Naive thymus-derived CD8-positive, alpha-beta T cell (primary cell): Measurements from ENCODE around the gene CTIF. TPM values are rescaled to one million over a fixed set of nuclear protein-coding genes. Genes with fewer than 3 reads are reported as not detected.

Experiments
- ATAC-seq, 2 donors: fragments of 150-1000 bp; cut with Tn5 transposase in 1 of 2; sonication (Bioruptor Pico), chemical (Tn5 transposase) in 1 of 2; 1 replicate in 1 of 2; 2 replicates in 1 of 2; pipeline ENCODE4 v1.10.0; 2021; ENCODE audit warnings: mild to moderate bottlenecking in 2 of 2, moderate library complexity in 2 of 2
- POLR2A ChIA-PET: fragments of 350-600 bp; sonication (Branson Sonifier 250); formaldehyde crosslinking; loops from one replicate; lab custom pipeline; 2021; ENCODE audit warnings: antibody characterized with exemption; lab: Charles Lee
- DNase-seq, 10 donors: peaks; one replicate each; pipeline versions ENCODE4 v3.0.0 to v3.0.0-alpha.2; 2020 to 2022
- H3K27ac Mint-ChIP-seq, 10 donors: one replicate each; pipeline ENCODE4 v1.8.0; 2020 to 2022; ENCODE audit warnings: mild to moderate bottlenecking in 10 of 10, mixed read lengths in 10 of 10, moderate library complexity in 4 of 10, inconsistent platforms in 1 of 10
- H3K27me3 Mint-ChIP-seq, 5 donors: one replicate each; pipeline ENCODE4 v1.8.0; 2021 to 2022; ENCODE audit warnings: mixed read lengths in 5 of 5
- H3K36me3 Mint-ChIP-seq, 3 donors: one replicate each; pipeline ENCODE4 v1.8.0; 2020 to 2022; ENCODE audit warnings: mixed read lengths in 3 of 3, mild to moderate bottlenecking in 2 of 3, inconsistent platforms in 1 of 3
- H3K4me1 Mint-ChIP-seq, 4 donors: one replicate each; pipeline ENCODE4 v1.8.0; 2021 to 2022; ENCODE audit warnings: mixed read lengths in 4 of 4
- H3K4me3 Mint-ChIP-seq, 10 donors: one replicate each; pipeline ENCODE4 v1.8.0; 2020 to 2022; ENCODE audit warnings: mild to moderate bottlenecking in 10 of 10, mixed read lengths in 10 of 10, moderate library complexity in 6 of 10, inconsistent platforms in 1 of 10
- H3K9me3 Mint-ChIP-seq, 9 donors: one replicate each; pipeline ENCODE4 v1.8.0; 2020 to 2022; ENCODE audit warnings: mixed read lengths in 9 of 9, mild to moderate bottlenecking in 3 of 9, inconsistent platforms in 1 of 9, moderate library complexity in 1 of 9
- polyA plus RNA-seq, 3 donors: library from polyadenylated mRNA; unstranded; fragments of 300-500 nt; fragmentation: Illumina TruSeq; gene quantifications; one replicate each; pipeline ENCODE4 v1.2.3, GENCODE V29; 2021
- total RNA-seq, 8 experiments: library from RNA in 2 of 8; stranded (reverse) in 2 of 8; gene quantifications; one replicate each; pipeline ENCODE4 v1.2.3 and lab custom pipeline; 2021 to 2026

The CTIF gene
- total and polyA plus RNA-seq, 5 experiments from 2014 or later, result 0.06 to 3.4 (median 2.0) TPM; not detected in 2

DNA sequence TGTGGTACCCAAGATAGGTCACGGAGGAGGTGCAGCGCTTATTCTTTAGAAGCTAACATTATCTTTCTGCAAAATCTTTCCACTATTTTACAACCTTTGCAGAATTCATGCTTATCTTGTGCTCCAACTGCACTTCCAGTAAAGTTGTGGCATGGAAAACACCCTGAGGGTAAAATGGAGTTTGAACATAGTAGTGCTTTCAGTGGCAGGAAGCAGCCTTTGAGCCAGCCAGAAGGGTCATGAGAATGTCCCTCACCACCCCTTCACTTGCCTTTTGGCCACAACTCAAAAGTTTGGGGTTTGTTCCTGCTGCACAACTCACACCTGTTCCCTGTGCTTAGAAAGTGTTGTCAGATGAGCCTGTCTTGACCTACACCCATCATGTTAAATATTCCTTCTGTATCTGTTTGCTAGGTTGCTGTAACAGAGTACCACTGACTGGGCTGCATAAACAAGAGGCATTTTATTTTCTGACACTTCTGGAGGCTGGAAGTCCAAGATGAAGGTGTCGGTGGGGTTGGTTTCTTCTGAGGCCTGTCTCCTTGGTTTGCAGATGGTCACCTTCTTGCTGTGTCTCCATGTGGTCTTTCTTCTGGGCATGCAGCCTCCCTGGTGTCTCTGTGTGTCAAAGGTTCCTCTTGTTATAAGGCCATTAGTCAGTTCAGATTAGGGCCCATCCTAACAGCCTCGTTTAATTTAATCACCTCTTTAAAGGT lies 217.8 kb downstream of the CTIF start:
- H3K27me3 Mint-ChIP-seq, result no peaks in the 10 kb centered on the region
- DNase-seq (no peak), ATAC-seq (no peak)
- H3K9me3 Mint-ChIP-seq, result no peaks in the 10 kb centered on the region
- H3K27ac Mint-ChIP-seq, result no peak overlapping the region
- no peaks in the 10 kb centered on the region for H3K36me3 Mint-ChIP-seq
- no peak overlapping the region for H3K4me3 Mint-ChIP-seq
- H3K4me1 Mint-ChIP-seq, result no peaks in the 10 kb centered on the region
- POLR2A ChIA-PET, result no interaction called here

DNA sequence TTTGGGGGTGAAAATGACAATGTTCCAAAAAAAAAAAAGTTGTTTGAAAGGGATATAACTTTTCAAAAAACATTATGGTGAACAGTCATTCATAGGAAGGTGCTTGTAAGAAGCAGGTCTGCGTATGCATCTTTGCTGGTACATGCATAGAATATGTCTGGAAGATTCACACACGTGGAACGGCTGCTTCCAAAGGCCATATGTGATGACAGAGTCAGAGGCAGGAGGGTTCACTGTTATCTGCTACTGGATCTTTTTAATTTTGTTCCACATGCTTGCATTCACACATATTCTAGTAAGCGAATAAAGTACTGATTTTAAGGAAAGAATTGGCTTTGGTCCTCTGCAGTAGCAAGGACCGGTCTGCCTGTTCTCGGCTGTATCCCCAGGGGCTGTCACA lies 218.5 kb downstream of the CTIF start:
- H3K36me3 Mint-ChIP-seq, result no peaks in the 10 kb centered on the region
- no peak overlapping the region for H3K27ac Mint-ChIP-seq
- DNase-seq (no peak), ATAC-seq (no peak)
- no peaks in the 10 kb centered on the region for H3K9me3 Mint-ChIP-seq
- H3K4me1 Mint-ChIP-seq, result peaks cover 0 to 2% (median 0%) of the 10 kb centered on the region in 4 donors
- H3K4me3 Mint-ChIP-seq, result no peak overlapping the region
- POLR2A ChIA-PET, result no interaction called here
- no peaks in the 10 kb centered on the region for H3K27me3 Mint-ChIP-seq

DNA sequence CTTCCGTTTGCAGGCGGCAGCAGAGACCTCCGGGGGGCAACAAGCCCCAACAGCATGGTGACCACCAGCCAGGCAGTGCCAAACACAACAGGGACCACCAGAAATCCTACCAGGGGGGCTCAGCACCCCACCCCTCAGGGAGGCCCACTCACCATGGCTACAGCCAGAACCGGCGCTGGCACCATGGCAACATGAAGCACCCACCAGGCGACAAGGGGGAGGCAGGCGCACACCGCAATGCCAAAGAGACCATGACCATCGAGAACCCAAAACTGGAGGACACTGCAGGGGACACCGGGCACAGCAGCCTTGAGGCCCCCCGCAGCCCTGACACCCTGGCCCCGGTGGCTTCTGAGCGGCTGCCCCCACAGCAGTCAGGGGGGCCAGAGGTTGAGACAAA lies 219.1 kb downstream of the CTIF start:
- POLR2A ChIA-PET, result no interaction called here
- Mint-ChIP-seq H3K27me3 (no peaks in the 10 kb centered on the region), H3K4me1 (peaks cover 0 to 2% (median 0%) of the 10 kb centered on the region in 4 donors), H3K4me3 (no peak overlapping the region), H3K36me3 (no peaks in the 10 kb centered on the region), H3K9me3 (no peaks in the 10 kb centered on the region), H3K27ac (no peak overlapping the region)
- DNase-seq (no peak), ATAC-seq (no peak)

DNA sequence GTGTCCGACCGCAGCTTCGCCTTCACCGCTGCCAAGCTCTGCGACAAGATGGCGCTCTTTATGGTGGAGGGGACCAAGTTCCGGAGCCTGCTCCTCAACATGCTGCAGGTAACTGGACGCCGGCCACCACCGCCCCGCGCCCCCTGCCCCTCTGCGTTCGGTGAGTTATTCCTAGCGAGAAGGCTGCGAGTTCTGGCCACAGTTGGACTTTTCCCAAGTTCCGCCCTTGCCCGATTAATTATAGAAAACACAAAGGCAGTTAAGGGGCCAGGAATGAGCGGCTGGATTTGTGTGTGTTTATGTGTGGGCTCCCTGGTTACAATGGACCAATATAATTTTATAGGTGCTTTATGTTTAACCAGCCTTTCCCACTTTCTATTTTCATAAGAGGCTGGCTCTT lies 222.8 kb downstream of the CTIF start:
- ATAC-seq, result no peak
- H3K27me3 Mint-ChIP-seq, result peaks cover 0 to 3% (median 0%) of the 10 kb centered on the region in 5 donors
- H3K9me3 Mint-ChIP-seq, result no peaks in the 10 kb centered on the region
- H3K4me3 Mint-ChIP-seq, result no peak overlapping the region
- peaks cover 0 to 4% (median under 1%) of the 10 kb centered on the region in 4 donors for H3K4me1 Mint-ChIP-seq
- no peak overlapping the region for H3K27ac Mint-ChIP-seq
- POLR2A ChIA-PET, result no interaction called here
- no peaks in the 10 kb centered on the region for H3K36me3 Mint-ChIP-seq
- no peak for DNase-seq

DNA sequence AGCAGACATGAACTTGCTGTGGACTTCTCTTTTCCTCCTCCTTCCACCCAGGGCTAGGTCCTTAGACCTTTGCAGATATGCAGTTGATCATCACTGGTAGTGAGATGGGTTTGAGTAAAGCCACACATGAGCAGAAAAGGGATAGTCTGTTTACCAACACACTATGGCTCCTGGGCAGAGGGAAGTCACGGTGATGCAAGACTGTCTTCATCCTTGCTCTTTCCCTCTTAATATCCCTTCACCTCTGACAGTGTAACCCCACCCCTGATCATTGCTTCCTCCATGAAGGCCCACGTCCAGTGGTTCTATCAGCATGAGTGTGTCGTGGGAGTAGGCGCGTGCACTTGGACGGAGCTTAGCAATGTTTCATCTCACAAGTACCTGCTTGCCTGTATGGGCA lies 223.2 kb downstream of the CTIF start:
- ATAC-seq (no peak), DNase-seq (no peak)
- Mint-ChIP-seq H3K36me3 (no peaks in the 10 kb centered on the region), H3K9me3 (no peaks in the 10 kb centered on the region), H3K27ac (no peak overlapping the region), H3K4me1 (peaks cover 0 to 6% (median under 1%) of the 10 kb centered on the region in 4 donors), H3K4me3 (no peak overlapping the region), H3K27me3 (peaks cover 0 to 3% (median 0%) of the 10 kb centered on the region in 5 donors)
- POLR2A ChIA-PET, result no interaction called here

DNA sequence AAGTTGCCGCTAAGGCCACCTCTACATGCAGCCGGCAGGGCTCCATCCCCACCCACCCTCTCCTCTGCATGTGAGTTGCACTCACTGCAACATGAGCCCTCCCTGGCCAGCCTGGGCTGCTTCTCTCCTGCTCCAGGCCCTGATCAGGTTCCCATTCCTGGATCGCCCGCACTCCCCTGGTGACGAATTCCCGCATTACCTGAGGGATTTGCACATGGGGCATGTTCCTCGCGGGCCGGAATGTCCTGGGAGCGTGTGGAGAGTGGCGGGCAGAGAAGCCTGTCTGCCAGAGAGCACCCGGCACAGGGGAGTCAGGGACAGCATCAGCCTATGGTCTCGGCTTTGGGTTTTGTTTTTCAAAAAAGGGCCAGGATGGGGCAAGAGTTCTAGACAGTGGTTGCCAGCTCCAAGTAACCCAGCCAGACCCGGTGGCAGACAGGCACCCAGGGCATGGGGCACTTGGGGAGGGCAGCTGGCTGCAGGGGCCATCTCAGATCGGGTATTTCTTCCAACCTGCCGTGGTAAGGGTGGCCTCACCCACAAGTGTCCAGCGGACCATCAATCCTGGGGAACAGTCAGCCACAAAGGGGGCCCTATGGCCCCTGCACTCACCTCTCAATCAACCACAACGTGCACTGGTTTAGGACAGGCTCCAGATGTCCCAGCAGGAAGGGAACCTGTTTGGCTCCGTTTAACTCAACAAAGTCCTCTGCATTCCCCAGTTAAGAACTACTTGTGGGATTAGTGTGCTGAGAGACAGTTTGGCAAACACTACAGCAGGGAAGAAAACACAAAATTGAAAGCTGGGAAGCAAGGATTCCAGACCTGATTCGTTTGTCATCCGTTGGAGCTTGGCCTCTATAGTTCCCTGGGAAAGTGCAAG lies 224.2 kb downstream of the CTIF start:
- no peaks in the 10 kb centered on the region for H3K36me3 Mint-ChIP-seq
- H3K4me3 Mint-ChIP-seq, result no peak overlapping the region
- POLR2A ChIA-PET, result no interaction called here
- H3K9me3 Mint-ChIP-seq, result no peaks in the 10 kb centered on the region
- H3K27me3 Mint-ChIP-seq, result peaks cover 0 to 3% (median 0%) of the 10 kb centered on the region in 5 donors
- ATAC-seq (no peak), DNase-seq (no peak)
- H3K27ac Mint-ChIP-seq, result no peak overlapping the region
- peaks cover 0 to 6% (median under 1%) of the 10 kb centered on the region in 4 donors for H3K4me1 Mint-ChIP-seq

DNA sequence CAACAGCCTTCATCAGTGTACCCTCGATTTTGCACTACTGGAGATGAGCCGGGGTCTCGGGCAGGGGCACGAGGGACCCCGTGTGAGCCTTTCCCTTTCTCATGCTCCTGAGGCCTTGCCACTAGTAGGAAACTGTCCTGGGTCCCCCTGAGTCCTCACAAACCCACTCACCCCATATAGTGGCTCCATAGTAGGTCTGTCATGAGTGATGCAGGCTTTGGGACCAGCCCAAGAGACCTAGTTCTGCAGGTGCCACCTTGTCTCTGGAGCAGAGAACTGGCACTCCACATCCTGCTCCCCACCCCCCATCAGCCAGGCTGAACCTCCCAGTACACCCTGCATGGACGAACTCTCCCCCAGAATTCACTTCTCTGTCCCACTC lies 224.9 kb downstream of the CTIF start:
- H3K27ac Mint-ChIP-seq, result peak overlapping the region in 2 of 10 donors; percentile 31 to 61
- ATAC-seq, result no peak
- DNase-seq, result no peak
- H3K4me3 Mint-ChIP-seq, result no peak overlapping the region
- no peaks in the 10 kb centered on the region for H3K36me3 Mint-ChIP-seq
- no peaks in the 10 kb centered on the region for H3K9me3 Mint-ChIP-seq
- H3K27me3 Mint-ChIP-seq, result peaks cover 0 to 3% (median 0%) of the 10 kb centered on the region in 5 donors
- H3K4me1 Mint-ChIP-seq, result peaks cover 0 to 6% (median under 1%) of the 10 kb centered on the region in 4 donors
- POLR2A ChIA-PET, result no interaction called here

DNA sequence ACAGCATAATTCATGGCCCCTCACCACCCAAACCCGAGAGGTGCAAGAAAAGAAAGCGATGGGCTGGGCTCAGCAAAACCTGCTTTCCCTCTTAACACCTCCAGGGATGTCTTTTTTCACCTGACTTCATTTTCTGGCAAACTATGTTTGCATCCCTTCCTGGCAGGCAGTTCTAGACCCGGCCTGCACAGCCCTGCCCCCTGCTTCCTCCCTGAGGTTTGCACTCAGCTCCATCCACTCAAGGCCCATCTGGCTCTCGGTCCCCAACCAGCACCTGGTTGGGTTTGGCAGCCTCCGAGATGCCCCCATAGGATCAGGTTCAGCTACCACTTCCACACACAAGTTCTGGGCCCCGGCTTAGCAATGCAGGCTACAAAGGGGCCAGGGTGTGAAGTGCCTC lies 226.2 kb downstream of the CTIF start:
- H3K27ac Mint-ChIP-seq, result no peak overlapping the region
- peaks cover 0 to 3% (median 0%) of the 10 kb centered on the region in 5 donors for H3K27me3 Mint-ChIP-seq
- ATAC-seq (no peak), DNase-seq (no peak)
- no peaks in the 10 kb centered on the region for H3K36me3 Mint-ChIP-seq
- no peaks in the 10 kb centered on the region for H3K9me3 Mint-ChIP-seq
- POLR2A ChIA-PET, result no interaction called here
- no peak overlapping the region for H3K4me3 Mint-ChIP-seq
- H3K4me1 Mint-ChIP-seq, result peaks cover 0 to 6% (median under 1%) of the 10 kb centered on the region in 4 donors

DNA sequence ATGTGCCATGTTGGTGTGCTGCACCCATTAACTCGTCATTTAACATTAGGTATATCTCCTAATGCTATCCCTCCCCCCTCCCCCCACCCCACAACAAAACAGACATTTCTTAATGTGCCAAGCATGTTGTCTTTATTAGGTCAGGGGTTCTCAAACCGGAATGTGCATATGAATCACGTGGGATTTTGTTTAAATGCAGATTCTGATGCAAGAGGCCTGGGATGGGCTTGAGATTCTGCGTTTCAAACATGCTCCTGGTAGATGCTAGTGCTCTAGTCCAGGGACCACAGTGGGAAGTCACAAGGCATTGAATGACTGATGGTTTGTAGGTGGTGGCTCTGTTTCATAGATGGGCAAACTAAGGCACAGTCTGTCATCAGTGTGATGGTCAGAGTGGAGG lies 227.2 kb downstream of the CTIF start:
- no peak for DNase-seq
- H3K9me3 Mint-ChIP-seq, result no peaks in the 10 kb centered on the region
- H3K27ac Mint-ChIP-seq, result no peak overlapping the region
- H3K4me3 Mint-ChIP-seq, result no peak overlapping the region
- H3K27me3 Mint-ChIP-seq, result peaks cover 0 to 3% (median 0%) of the 10 kb centered on the region in 5 donors
- POLR2A ChIA-PET, result no interaction called here
- peaks cover 0 to 6% (median under 1%) of the 10 kb centered on the region in 4 donors for H3K4me1 Mint-ChIP-seq
- no peaks in the 10 kb centered on the region for H3K36me3 Mint-ChIP-seq
- no peak for ATAC-seq

DNA sequence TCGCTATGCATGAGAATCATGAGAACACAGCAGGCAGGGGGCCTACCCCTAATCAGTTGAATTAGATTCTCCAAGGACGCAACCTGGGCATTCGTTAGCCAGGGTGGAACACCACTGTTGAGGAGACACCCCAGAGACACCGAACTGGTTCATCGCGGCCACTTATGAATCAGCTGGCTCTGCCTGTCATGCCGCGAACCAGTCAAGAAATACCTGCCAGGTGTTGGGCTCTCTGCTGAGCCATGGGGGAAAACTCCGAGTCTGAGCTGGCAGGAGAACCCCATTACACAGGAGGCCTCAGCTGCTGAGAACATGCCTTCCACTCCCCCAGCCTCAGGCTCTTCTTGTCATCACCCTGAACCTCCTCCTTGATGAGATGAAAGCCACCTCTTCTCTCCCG lies 227.7 kb downstream of the CTIF start:
- Mint-ChIP-seq H3K9me3 (no peaks in the 10 kb centered on the region), H3K27me3 (peaks cover 0 to 3% (median 0%) of the 10 kb centered on the region in 5 donors), H3K36me3 (no peaks in the 10 kb centered on the region), H3K27ac (peak overlapping the region in 1 of 10 donors; percentile 90), H3K4me1 (peaks cover 0 to 6% (median under 1%) of the 10 kb centered on the region in 4 donors), H3K4me3 (no peak overlapping the region)
- POLR2A ChIA-PET, result no interaction called here
- ATAC-seq (no peak), DNase-seq (no peak)

DNA sequence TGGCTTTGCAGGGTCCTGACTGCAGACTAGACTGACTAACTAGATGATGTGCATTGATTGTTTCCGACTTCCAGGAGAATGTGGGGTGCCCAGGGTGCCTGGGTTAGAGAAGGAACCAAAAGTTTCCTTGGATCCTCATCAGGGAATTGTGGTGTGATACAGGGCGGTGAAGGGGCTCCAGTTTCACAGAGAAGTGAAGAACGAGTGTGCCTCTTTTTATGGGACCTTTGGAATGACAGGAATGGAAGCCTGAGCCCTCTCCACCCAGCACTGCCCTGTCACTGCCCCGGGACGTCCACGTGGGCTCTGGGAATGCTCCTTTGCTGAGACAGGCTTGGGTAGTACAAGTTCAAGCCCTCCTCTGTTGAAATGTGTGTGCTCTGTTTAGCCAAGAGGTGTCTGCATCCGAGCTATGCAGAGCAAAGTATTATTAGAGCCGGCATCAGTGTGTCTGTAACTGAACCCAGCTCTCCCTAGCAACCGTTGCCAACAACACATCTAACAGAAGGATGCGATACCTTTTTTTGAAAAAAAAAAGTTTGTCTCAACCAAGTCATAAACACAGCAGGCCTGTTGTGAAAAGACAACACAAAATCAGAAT lies 228.4 kb downstream of the CTIF start:
- Mint-ChIP-seq H3K9me3 (no peaks in the 10 kb centered on the region), H3K4me1 (peaks cover 0 to 5% (median under 1%) of the 10 kb centered on the region in 4 donors), H3K36me3 (no peaks in the 10 kb centered on the region), H3K27ac (peak overlapping the region in 1 of 10 donors; percentile 90), H3K27me3 (peaks cover 0 to 6% (median 0%) of the 10 kb centered on the region in 5 donors), H3K4me3 (no peak overlapping the region)
- DNase-seq (no peak), ATAC-seq (no peak)
- POLR2A ChIA-PET, result interaction anchor here (0.7 kb wide), 1 partner anchor 255 kb away, joined by 3 read pairs; no protein-coding TSS in a partner anchor

DNA sequence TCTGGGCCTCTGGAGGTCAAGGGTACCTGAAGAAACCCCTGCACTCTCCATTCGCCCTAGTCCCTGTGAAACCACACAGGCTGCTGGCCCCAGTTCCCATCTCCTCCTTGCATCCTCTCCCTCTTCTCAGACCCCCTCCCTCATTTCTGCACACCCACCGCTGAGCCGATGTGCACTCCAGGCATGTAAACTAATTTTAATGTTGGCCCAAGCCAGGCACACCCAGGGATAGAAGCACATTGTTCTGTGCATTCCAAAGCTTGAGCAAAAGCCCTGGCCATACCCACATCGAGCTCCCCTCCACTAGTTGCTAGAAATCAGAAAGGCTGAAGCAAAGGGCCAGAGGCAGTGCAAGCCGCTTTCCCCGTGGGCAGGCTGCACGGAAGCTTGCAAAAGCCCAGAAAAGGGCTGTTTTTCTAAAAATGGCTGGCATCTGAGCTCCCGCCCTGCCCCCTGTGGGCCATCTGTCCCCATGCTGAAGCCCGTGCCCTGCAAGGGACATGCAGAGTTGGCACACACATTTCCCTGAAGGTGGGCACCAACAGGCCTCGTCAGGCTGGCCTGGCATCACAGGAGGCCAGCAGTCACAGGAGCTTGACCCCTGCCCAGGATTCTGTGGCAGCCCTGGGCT lies 230.3 kb downstream of the CTIF start:
- Mint-ChIP-seq H3K4me1 (peaks cover 0 to 5% (median under 1%) of the 10 kb centered on the region in 4 donors), H3K36me3 (no peaks in the 10 kb centered on the region), H3K4me3 (no peak overlapping the region), H3K27ac (no peak overlapping the region), H3K9me3 (peaks cover 0 to 4% (median 0%) of the 10 kb centered on the region in 9 donors), H3K27me3 (peaks cover 0 to 5% (median 0%) of the 10 kb centered on the region in 5 donors)
- POLR2A ChIA-PET, result no interaction called here
- DNase-seq (no peak), ATAC-seq (no peak)
